Fibroblast of mammary gland (primary cell): ENCODE results near the gene SLC4A2.
A peak's percentile ranks its signal among the peaks of the same experiment; 100 is the strongest.

ENCODE experiments used
- DNase-seq: peaks from one replicate; pipeline ENCODE4 v3.0.0-alpha.2; 2010; ENCODE audit warnings: low read depth
- H3K4me3 ChIP-seq: 2 replicates; pipeline ENCODE4 v1.5.1; 2011; ENCODE audit warnings: low read depth, mild to moderate bottlenecking, low read length, moderate library complexity; ENCODE audit not compliant: control insufficient read depth
- CTCF ChIP-seq: conservative IDR thresholded peaks from 2 replicates; pipeline ENCODE4 v1.5.1; 2011; ENCODE audit warnings: low read depth, low read length, inconsistent platforms; ENCODE audit not compliant: control insufficient read depth, insufficient read depth

The SLC4A2 gene

GRCh38 chr7:151125846-151126481 is 66.6 kb downstream of the SLC4A2 start:
- peak overlapping the region; percentile 34 for H3K4me3 ChIP-seq
- no peak for DNase-seq
- TF ChIP-seq CTCF = no peak
